ENCODE measurements around the gene LRIT2.

Gene LRIT2

DNA sequence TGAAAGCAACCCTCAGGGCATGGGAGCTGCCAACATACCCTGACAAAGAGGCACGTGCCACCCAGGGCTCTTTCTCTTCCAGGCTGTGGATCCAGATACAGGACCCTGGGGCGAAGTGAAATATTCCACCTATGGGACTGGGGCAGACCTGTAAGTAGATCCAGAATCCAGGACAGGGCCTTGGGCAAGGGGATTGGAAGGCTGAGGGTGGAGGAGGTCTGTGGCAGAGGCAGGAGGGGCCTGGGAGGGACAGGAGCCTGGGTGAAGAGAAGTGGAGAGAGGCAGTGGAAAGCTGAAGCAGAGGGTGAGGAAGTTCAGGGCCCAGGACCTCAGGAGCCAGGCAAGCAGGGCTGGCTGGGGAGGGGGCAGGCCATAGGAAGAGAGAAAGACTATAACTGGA, 13.8 kb downstream of the LRIT2 start:
- H3K27ac ChIP-seq, result no peak overlapping the region
- no peak overlapping the region for H3K4me3 ChIP-seq

GRCh38 chr10:84208023-84208422, 17.3 kb downstream of the LRIT2 start:
- Histone ChIP-seq H3K4me3 (no peak overlapping the region), H3K27ac (no peak overlapping the region)

DNA sequence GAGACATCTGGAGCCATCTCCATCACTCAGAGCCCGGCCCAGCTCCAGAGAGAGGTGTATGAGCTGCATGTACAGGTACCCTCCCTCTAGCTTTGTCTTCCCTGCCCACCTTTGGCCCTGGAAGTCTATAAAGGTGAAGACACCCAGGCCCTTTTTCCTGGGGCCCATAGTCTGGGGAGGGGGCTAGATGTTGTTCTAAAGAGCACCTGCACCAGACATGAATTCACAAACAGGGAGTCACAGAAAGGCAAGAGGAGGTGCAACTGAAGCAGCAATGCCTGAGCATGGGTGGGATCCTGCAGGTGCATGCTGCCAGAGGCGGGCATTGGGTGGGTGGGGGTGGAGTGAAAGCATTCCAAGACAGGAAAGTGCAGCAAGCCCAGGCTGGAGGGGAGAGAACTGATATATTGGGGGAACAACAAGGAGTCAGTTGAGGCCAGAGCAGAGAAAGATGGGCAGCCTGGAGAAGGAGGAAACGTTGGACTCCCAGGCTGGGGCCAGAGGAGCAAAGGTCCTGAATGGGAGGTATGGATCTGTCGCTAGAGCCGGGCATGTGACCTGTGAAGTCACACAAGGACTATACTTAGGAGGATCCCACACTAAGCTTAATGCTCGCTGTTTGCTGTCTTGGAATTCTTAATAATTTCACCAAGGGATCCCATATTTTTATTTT, 19.4 kb downstream of the LRIT2 start:
- Histone ChIP-seq H3K27ac (no peak overlapping the region), H3K4me3 (no peak overlapping the region)

DNA sequence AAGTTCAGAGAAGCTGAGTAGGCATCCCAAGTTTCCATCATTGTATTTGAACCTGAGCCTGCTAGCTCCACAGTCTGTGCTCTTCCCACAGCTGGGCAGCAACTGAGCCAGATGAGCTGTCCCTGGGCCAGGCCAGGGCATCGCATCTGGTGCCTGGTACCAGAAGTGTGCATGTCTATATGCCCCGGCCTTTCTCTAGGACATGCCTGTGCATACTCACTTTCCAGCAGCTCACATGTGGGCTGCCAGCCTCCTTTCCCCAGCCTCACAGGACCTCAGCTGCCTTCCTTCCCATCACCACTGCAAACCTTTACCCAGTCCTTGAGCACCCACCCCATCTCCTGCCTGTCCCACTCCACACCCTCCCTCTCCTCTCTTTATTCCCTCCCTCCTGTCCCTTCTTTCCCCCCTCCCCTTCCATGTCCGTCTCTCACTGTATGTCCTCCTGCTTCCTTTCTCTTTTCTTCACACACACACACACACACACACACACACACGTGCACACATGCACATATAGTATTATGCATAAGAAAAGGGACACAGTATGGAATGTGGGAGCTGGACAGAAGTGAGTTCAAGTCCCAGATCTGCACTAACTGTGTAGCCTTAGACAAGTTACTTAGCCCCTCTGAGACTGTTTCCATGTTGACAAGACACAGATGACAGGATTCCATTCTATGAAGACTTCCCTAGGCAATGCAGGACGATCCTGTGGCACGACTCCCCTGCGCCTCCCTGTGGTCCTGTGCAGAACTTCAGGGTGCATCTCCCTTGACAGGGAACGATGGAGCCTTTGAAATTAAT, 20.1 kb downstream of the LRIT2 start:
- H3K4me3 ChIP-seq, result no peak overlapping the region
- no peak overlapping the region for H3K27ac ChIP-seq

DNA sequence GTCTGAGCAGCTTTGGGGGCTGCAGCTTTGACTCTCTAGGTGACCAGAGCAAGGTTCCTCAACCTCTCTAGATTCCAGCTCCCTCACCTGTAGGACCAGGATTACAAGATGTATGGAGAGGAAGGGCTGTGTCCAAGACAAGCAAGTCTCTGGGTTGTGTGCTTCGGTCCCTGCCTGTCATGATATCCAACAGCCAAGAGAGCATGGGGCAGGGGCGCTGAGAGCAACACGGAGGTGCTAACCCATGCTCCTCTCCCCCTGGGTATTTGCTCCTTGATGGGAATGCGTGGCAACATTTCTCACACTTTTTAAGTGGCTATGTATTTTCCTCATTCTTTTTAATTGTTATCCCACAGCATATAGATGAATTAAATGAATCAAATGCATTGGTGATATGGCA, 20.7 kb downstream of the LRIT2 start:
- Histone ChIP-seq H3K4me3 (no peak overlapping the region), H3K27ac (no peak overlapping the region)

GRCh38 chr10:84204122-84204521, 21.2 kb downstream of the LRIT2 start:
- H3K4me3 ChIP-seq, result no peak overlapping the region

GRCh38 chr10:84202349-84202748, 23.0 kb downstream of the LRIT2 start:
- no peak overlapping the region for H3K27ac ChIP-seq

More at GRCh38 chr10:84204122-84204521, 21.2 kb downstream of the LRIT2 start:
- H3K27ac ChIP-seq, result no peak overlapping the region

GRCh38 chr10:84201682-84202081, 23.7 kb downstream of the LRIT2 start:
- H3K27ac ChIP-seq, result no peak overlapping the region

More at GRCh38 chr10:84202349-84202748, 23.0 kb downstream of the LRIT2 start:
- H3K4me3 ChIP-seq, result no peak overlapping the region

DNA sequence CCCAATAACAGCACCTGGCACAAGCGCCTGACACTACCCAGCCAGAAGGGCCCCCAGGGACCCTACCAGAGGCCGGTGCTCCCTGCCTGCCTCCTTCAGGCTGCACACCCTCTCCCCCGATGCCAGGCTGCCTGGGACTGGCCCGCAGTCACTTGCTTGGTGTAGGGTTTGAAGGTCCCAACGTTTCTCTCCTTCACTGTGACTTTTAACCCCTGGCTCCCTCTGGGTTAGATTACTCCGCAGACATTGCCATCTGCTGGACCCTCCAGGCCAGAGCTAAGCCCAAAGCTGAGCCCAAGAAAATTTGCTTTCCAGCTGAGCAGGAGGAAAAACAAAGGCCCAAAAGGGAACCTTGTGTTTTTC, 24.1 kb downstream of the LRIT2 start:
- Histone ChIP-seq H3K27ac (no peak overlapping the region), H3K4me3 (no peak overlapping the region)

More at GRCh38 chr10:84201682-84202081, 23.7 kb downstream of the LRIT2 start:
- H3K4me3 ChIP-seq, result no peak overlapping the region

- H3K4me3 ChIP-seq, result no peak overlapping the region
- no peak overlapping the region for H3K27ac ChIP-seq
Observed at GRCh38 chr10:84200537-84201243, 24.7 kb downstream of the LRIT2 start.

DNA sequence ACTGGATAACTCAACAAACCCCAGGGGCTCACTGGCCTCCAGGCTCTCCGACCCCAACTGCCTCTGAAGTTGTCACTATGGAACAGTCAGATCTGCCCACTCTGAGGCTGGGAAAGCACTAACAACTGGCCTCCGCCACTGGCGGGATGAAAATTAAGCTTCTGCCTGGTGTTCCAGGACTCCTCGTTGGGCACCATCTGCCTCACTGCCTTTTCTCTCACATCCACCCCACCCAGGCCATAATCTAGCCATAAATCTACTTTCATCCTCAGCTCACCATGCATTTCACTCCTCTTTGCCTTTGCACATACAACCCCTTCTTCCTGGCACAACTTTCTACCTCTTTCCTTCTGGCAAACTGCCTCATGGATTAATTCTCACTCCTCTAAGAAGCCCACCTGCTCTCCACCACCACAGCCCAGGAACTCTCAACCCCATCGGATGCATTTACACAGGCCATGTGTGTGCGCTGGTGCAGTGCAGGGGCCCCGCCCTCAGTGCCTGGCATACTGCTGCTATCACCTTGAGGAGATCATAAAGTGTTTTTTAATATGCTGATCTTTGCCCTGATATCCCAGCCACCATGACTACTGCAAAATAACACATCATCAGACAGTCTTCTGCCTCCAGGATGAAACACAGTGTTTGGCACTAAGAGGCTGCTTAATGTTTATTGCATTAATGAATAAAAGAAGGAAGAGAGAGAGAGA, 27.0 kb downstream of the LRIT2 start:
- H3K27ac ChIP-seq, result no peak overlapping the region
- no peak overlapping the region for H3K4me3 ChIP-seq

DNA sequence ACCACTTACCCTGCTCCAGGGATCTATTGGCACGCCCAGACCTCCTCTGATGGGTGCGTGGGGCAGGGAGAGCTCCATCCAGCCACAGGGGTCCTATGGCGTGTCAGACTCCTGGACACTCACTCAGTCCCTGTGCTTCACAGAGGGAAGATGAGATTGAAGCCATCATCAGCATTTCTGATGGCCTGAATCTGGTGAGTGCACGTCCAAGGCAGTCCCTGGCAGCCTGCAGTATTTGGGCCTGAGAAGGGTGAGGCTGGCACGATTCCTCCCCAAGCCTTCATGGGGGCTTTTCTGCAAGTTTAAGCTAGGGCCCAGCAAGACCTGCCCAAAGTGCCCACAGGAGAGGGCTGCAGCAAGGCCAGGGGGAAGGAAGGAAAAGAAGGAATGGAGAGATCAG, 27.7 kb downstream of the LRIT2 start:
- Histone ChIP-seq H3K4me3 (no peak overlapping the region), H3K27ac (no peak overlapping the region)

- H3K27ac ChIP-seq, result no peak overlapping the region
Observed at GRCh38 chr10:84196941-84197340, 28.4 kb downstream of the LRIT2 start.

GRCh38 chr10:84196083-84196482, 29.3 kb downstream of the LRIT2 start:
- Histone ChIP-seq H3K27ac (no peak overlapping the region), H3K4me3 (peak overlapping the region in 1 of 7 experiments; percentile 30)

More at GRCh38 chr10:84196941-84197340, 28.4 kb downstream of the LRIT2 start:
- H3K4me3 ChIP-seq, result no peak overlapping the region

DNA sequence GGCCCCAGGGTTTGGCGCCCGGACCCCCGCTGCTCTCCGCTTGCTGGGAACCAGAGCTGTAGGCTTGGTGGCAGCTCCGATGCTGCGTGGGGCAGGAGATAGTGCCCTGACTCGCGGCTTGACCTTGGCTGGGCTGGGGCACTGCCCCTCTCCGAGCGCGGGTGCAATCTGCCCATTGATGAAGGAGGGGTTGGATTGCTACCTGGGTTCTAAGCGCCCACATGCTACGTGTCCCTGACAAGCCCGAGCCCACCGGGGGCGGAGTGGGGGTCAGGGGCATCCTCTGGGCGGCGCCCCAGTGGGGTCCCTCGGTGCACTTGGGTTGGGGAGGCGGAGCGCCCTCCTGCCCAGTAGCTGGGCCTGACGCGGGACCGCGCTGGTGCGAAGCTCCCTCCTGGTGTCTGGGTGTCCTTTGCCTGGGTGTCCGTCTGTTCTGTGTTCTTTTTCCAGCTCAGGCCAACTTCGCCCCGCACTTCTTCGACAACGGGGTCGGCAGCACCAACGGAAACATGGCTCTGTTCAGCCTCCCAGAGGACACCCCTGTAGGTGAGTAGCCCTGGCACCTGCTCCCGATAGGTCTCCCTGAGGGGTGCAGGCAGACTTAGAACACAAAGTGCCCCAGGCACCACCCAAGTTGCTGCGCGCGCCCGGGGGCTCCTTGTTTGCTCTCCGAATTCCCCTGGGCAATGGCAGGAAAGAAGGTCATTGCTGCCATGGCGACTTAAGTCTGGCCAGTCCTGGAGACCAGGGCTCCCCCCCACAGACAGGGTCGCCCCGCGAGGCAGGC, 30.1 kb downstream of the LRIT2 start:
- Histone ChIP-seq H3K4me3 (peak overlapping the region; percentile 30 to 62 (median 42)), H3K27ac (peak overlapping the region in 9 of 21 experiments; percentile 2 to 77 (median 48))

DNA sequence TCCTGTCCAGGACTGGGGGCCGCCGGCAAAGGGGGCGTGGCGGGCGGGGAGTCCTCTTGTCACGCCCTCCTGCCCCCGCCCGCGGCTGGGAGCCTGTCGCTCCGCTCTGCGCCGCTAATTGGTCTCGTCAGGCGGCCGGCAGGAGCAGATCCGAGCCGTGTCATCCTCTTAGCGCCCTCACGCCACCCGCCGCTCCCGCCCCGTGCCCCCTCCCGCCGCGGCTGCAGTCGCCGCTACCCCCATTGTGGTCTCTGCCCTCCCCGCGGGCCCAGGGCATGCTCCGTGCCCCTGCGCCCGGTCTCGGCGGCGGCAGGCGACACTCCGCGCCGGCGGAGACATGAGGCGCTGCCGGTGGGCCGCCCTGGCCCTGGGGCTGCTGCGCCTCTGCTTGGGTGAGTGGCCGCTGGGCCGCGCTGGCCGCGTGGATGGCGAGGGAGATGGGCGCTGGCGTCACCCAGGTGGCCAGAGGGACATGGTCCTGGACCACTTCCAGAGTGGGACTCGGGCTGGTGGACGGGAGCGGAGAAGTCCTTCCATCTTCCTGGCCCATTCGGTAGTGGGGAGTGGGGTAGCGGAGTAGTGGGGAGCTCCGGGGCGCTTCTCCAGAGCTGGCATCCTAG, 30.8 kb downstream of the LRIT2 start, which contains the start of gene CDHR1:
Gene CDHR1 (plus strand): TSS at position 114 of the 620 bp plus-strand sequence. CDS start 224 bp downstream, at position 338.
- Histone ChIP-seq H3K4me3 (peak within 1 kb of the TSS; percentile 30 to 62 (median 42)), H3K27ac (peak within 1 kb of the TSS in 15 of 21 experiments; percentile 2 to 77 (median 48))

DNA sequence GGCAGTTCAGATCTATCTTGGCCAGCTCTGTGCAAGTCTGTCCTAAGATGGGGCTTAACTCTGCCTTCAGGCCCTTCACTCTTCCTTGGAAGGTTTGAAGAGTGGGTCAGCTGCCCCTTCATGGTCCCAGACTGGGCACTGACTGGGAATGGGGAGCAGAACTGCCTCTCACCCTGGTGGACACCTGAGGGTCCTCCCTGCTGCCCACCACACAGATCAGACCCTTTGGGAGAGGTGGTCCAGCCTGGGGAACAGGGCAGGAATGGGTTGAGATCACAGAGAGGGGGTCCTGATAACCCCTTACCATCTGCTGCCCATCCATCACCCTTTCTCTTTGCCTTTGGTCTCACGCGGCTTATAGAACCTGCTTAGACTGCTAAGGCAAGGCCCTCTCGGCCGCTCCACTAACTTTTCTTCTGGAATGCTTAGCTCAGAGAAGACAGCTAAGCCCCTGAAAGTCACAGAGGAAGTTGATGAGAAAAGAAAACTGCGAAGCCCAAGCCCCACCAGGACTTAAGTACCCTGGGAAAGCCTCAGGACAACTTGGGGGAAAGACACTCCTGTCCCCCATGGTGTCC, 31.4 kb downstream of the LRIT2 start:
- Histone ChIP-seq H3K27ac (peak overlapping the region in 3 of 21 experiments; percentile 4 to 77 (median 48)), H3K4me3 (peak overlapping the region; percentile 30 to 62 (median 42))

DNA sequence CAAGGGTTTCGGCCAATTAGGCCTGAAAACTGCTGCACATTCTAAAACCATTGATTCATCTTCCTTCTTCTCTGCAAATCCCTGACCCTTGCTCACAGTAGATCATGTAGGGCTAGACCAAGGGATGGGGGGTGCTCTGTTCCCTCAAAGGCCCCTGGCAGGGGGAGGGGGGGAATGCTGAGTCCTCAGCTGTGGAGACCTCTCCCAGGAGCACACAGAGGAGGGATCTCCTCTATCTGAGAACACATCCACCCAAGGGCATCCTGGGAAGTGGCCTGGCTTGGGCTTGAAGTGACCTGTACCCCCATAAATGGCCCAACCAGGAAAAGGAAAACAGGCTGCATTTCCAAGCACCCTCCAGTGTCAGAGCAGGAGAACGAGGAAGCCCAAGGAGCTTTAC, 32.0 kb downstream of the LRIT2 start:
- H3K4me3 ChIP-seq, result no peak overlapping the region
- no peak overlapping the region for H3K27ac ChIP-seq

Data from skin epidermis (tissue), 12 donors.